NCI-H2196 (cell line): ENCODE results near the gene PISD.
A peak's percentile ranks its signal among the peaks of the same experiment; 100 is the strongest.
"Not testable (repeated sequence)": the region's sequence is repeated elsewhere in the genome, so short reads cannot be mapped to it uniquely, and the experiment has no call there.

Experiments
- DNase-seq: peaks from one replicate; lab custom pipeline; 2025; ENCODE audit not compliant: unreplicated experiment; lab: John Stamatoyannopoulos, UW

Gene PISD

DNA sequence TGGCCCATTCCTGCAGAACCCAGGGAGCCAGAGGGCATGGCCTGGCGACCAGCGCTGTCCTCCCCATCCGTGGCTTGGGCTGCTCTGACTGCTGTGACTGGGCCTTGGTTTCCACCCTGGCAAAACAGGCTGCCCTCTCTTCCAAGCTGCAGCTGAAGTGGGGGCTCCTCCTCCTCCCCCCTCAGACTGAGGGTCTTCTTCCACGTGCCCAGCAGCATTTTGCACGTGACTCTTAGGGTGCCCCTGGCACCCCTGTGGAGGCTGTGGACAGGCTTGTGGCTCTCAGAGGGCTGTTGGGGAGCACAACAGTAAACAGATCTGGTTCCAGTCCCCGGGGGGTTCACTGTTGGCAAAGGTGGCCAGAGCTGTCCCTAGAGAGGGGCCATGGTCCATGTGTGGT is 51.4 kb downstream of the PISD start:
- no peak for DNase-seq

DNA sequence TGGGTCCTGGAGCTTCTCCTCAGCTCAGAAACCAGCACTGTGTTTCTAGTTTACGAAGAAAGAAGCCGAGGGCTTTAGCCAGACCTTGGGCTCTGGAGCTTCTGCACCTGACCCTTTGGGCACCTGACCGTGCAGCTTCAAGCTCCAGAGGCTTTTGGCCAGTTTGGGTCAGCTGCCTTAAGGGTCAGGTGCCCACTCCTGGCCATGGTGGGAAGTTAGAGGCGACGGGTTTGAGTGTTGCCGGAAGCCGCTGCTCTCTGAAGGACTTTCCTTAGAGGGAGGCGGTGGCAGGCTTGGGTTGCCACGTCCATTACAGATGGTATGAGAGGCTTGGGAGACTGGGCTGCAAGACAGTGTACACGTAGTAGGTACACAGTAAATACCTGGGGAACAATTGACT is 52.3 kb downstream of the PISD start:
- no peak for DNase-seq

DNA sequence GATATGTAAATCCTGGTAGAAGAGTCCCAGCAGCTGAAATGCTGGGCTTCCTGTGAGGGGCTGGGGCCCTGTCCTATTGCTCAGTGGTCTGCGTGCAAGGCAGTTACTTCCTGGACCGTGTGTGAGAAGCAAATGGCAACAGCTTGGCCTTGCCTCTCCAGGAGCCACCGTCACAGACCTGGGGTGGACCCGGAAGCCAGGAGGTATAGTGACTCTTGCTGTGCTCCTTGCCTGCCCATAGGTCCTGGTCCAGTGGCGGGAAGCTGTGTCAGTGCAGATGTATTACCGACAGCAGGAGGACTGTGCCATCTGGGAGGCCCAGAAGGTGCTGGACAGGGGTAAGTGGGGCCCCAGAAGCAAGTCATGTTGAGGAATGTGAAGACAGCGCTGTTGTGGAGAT is 54.3 kb downstream of the PISD start:
- no peak for DNase-seq

DNA sequence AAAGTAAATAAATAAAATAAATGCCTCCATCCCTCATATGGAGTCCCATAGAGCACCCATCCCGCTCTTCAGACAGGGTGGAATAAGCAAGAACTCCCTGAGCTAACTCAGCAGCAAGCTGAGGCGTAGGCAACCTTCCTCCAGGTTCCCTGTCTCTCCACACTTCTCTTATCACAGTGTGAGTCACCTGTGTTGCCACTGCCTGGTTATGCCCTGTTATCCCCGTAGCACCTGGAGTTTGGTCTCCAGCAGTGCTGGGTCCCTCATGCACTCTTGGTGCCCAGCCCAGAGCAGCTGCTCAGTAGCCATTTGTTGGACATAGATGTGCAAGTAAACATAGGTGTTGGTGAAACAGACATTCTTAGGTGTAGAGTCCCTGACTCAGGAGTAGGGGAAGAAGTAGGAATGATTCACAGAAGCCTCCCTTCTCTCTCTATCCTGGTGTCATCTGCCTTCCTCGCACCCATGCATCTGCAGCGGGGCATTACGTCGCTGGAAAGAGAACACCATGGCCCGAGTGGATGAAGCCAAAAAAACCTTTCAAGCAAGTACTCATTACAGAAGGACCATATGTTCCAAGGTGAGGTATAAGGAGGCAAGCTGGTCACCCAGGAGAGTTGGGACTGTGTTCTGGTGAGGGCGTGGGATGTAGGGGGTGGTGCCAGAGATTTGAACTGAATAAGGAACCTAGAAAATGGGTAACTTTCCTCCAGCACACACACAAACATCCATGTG is 56.0 kb downstream of the PISD start:
- no peak for DNase-seq

DNA sequence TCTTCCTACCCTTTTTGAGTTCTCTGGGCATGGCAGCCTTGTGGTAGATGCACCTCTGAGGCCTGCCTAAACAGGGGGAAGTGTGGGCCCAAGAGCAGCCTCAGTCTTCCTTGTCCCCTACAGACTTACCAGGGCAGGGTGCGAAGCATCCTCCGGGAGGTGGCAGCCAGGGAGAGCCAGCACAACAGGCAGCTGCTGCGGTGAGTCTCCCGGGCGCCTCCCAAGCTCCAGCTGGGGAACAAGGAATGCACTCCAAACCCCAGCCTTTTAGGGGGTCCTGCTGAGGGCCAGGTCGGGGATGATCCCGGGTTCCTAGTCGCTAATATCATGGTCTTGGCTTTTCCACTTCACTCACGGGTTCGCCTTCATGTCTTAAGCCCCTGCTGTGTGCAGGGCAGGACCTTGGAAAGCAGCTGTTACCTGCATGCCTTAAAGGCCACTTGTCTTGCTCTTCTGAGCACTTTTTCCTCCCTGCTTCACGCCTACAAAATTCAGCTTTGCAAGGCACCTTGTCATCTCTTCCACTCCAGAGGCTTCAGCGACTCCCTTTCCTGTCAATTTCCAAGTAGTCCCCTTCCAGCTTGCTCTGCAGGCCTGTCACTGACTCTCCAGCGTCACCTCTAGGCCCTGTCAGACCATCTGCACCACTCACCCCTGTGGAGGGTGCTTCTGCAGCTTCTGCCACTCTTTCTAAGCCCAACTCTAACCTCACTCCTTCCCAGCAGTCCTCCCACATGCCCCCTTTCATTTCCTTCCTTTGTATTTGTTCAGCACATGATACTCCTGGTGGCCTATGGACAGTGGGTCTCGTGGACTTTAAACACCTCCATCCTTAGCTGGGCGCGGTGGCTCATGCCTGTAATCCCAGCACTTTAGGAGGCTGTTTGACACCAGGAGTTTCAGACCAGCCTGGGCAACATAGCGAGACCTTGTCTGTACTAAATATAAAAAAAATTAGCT is 57.0 kb downstream of the PISD start:
- DNase-seq = no peak

DNA sequence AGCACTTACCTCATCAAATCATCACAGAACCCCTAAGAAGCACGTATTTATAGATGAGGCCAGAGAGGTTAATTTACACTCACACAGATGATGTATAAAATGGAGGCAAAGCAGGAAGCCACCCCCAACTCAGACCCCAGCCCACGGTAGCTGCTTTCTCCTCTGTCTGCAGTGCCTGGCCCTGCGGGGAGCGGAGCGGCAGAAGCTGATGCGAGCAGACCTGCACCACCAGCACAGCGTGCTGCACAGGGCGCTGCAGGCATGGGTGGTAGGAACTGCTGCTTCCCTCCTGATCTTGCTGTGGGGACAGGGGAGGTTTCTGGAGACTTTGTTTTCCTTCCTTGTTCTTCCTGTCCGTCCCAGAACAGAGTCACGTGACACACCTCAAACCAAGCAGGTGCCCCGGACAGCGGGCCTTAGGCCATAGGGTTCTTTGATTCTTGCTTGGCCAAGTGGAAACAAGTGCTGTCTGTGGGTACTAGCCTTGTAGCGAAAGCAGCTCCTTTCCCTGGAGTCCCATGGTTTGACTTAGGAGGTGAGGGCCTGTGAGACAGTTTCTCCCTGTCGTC is 57.8 kb downstream of the PISD start:
- DNase-seq = no peak

DNA sequence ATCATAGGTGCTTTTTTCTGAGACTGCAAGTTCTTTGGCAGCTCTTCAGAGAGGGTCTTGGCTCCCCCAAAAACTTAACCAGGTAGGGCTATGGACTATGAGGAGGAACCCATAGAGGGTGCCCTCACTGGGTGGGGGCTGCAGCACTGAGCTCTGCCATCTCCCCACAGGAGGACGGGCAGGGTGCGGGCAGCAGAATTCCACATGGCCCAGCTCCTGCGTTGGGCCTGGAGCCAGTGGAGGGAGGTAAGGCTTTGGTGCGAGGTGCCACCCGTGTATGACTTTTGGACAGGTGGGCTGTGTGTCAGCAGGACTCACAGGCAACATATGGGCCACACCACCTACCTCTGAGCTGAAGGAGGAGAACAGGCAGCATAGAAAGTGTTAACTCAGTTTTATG is 58.4 kb downstream of the PISD start:
- DNase-seq = no peak

DNA sequence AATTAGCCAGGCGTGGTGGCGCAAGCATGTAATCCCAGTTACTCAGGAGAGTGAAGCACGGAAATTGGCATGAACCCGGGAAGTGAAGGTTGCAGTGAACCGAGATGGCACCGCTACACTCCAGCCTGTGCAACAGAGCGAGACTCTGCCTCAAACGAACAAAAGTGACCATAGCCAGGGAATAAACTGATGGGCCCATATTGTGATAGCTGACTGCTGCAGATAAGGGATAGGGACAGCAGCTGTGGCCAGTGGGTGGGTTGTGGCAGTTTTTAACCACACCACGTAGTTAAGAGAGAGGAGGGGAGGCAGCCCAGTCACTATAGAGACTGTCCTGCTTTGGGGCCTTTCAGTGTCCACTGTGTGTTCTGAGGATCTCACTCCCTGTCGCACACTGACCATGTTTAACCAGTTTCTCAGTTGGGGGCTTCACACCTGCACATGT is 58.9 kb downstream of the PISD start:
- DNase-seq = no peak

DNA sequence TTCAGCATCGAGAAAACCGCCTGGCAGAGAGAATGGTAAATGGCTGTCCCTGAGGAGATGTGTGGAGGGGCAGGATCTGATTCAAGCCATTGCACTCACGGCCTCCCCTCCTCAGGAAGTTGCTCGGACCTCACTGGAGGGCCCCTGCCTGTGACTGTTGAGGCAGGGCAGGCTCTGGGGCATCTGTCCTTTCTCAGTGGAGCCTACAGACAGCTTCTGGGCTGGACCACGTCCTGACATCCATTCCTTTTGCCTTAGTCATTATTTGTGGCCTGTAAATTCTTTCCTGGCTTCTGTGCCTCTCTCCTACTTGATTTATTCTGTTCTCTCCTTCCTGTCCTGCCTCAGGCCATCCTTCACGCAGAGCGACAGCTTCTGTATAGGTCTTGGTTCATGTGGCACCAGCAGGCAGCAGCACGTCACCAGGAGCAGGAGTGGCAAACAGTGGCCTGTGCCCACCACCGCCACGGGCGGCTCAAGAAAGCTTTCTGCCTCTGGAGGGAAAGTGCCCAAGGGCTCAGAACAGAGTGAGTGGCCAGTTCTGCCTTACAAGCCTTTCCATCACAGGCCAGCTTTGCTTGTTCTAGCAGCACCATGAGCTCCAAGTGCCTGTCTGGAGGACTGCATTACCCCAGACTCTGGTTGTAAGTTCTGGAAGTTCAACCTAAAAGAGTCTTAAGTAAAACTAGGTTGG is 59.6 kb downstream of the PISD start:
- DNase-seq = no peak

DNA sequence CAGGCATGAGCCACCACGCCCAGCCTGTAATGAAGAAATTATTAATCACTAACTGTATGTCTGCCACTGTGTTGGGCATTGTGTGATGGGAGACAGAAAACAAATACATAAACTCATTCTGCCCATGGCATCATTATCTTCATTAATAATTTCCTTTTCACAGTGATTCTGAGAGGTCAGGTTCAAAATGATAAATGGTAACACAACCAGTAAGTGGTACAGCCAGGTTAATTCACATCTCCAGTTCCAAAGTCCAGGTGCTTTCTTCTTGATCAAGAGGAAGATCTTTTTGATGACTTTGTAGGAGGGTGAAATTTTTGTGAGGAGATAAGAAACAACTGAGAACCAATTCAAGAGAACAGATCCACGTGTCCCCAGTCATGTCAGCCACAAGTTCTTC is 66.7 kb downstream of the PISD start:
- no peak for DNase-seq

DNA sequence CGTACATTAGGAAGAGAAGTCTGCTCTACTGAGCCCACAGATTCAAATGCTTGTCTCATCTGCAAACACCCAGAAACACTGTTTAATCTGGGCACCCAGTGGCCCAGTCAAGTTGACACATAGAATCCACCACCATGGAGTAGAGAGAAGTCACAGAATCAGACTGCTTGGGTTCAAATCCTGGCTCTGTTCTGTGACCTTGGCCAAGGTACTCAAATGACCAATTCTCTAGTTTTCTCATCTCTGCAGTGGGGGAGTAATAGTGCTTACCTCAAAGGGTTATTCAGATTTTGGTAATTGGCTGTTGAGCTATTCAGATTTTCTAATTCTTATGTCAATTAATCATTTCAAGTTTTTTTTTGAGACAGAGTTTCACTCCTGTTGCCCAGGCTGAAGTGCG is 71.9 kb downstream of the PISD start:
- not testable (repeated sequence) for DNase-seq

DNA sequence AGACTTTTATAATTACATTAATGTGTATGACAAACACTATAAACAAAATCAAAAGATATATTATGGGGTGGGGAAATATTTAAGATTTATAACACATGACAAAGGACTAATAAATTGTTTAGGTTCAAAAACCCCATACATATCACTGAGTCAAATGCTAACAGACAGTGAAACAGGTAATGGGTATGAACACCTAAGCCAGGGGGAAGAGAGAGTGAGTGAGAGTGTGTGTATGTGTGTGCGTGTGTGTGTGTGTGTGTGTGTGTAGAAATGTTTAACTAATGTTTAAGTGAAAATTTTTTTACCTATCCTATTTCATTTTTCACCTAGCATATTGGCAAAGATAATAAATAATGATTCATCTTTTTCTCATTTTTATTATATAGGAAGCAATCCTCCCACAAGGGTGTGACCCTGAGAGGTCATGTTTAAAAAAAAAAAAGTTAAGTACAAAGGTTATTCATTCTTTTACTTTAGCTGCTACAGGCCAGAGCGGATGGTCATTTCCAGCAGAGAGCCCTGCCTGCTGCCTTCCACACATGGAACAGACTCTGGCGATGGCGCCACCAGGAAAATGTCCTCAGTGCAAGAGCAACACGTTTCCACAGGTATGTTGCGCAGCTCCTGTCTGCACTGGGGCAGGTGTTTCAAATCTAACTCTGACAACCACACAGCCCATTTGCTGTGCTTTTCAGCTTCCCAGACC is 72.9 kb downstream of the PISD start:
- DNase-seq = no peak

DNA sequence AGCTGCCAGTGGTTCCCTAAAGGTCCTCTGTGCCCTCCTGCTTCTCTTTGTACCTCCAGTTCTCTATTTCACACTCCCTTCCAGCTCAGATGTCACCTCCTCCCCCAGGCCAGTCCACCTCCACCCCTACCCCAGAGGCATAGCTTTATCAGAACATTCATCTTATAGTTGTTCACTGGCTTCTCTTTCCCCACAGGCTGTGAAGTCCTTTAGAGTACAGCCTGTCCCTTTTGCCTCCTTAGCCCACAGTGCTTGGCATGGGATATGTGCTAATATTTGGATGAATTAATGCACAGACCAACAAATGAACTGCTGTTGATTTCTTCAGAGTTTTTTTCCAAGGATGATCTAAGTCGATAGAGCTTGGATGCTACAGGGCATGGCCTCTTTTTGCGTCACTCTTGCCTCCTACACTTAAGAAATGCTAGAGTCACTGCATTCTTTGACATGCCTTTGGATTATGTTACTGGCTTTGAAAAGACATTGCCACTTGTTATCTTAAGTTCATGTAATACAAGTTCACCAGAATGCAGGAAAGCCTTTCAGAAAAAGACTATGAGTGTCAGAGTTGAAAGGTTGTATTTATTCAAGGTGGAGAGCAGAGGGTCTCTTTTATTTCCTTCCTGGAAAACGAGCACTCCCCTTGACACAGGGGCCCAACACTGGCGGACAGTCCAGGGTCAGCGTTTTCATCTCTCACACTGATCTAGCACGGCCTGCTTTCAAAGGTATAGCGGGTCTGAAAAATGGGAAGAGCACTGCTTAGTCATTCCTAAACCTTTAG is 75.7 kb downstream of the PISD start:
- no peak for DNase-seq

DNA sequence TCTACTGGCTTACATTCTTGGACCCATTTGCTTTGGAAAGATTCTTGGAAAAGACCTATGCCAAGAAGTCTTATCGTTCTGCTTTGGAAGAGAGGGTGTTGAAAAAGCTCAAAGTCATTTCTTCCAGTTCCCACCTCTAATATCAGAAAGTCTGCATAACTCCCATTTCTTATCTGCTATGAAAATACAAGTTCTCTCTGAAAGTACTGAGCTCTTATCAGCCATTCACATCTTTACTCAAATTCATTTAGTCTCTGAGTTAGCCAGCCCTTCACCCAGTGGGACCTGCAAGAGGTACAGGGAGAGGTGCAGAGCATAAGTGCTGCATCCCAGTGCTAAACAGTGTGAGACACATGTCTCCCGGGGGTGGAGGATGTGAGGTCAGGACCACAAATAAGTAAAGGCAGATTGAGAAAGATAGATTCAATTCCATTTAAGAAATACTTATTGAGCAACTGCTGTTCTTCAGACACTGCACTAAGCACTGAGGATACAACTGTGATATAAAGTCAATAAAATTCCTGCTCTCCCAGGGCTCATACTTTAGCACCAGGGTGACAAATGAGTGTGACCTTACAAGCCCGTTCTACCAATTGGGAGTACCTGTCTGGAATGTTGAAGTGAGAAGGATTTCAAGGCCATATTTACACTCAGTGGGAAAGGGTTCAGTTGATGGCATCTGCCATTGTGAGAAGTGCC is 76.7 kb downstream of the PISD start:
- no peak for DNase-seq

DNA sequence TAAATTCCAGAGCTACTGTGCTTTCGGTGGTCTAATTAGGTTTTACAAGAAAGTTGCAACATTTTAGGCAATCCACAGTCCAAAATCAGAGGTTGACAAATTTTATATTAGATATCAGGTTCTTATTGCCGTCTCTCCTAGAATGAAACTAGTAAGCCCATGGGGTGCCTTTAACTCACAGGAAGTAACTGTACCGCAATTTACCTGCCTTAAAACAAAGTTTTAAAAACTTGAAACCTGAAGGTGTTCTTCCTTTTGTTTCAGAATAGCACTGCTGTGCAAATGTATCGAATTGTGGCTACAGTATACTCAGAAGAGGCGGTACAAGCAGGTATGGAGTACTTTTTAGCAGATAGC is 77.2 kb downstream of the PISD start:
- DNase-seq = no peak

DNA sequence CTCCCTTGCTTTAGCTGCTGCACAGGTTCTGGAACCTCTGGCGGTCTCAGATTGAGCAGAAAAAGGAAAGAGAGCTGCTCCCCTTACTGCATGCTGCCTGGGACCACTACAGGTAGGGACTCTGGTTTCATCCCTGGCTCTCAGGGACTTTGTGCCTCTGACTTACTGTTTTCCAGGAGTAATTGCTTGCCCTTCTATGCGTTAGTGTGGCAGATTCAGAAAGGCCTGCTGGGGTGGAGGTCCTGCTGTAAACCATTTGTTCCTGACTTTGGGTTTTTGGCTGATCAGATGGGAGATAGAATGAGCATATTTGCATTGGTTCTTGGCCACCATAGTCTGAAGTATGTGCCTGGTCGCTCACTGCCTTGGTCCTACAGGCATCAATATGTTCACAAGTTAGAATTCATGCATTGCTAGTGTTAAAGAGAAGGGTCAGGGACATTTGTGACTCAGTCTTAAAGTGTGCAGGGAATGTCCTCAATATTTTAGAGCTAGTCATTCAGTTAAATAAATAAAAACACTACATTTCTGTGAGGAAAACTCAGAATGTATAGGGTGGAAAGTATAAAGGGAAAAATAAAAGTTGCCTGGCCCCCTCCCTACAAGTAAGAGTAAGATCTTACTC is 78.0 kb downstream of the PISD start:
- no peak for DNase-seq

DNA sequence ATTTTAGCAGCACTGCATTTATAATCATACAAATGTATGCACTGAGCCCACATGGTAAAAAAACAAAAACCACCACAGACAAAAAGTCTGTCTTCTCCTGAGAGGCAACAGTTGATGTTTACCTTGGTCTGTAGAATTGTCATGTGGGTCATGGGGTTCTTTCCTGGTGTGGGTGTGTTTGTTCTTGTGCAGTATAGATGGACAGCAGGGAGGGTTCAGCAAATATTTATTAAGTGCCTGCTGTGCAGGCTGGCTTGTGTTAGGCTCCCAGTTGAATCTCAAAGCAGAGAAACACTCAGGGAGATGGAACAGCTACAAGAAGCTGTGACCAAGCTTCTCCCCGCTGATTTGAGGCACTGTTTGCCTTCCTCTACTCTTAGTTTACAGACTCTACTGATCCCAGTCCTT is 82.2 kb downstream of the PISD start:
- peak; percentile 53 for DNase-seq

DNA sequence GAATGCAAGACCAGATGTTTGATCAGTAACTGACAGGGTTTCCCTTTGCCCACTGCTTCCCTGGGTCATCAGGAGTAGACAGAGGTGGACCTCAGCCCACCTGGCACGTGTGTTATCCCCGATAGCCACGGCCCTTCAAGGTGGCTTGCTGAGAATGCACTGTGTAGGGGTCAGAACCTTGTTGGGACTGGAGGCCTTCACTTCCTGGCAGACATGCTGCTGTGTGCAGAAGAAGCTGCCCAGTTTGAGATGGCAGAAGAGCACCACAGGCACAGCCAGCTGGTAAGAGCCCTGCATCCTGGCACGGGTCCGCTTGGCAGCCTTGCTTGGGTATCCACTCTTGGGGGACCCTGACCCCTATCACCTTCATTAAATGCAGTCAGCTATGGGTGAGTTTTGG is 83.8 kb downstream of the PISD start:
- DNase-seq = no peak

DNA sequence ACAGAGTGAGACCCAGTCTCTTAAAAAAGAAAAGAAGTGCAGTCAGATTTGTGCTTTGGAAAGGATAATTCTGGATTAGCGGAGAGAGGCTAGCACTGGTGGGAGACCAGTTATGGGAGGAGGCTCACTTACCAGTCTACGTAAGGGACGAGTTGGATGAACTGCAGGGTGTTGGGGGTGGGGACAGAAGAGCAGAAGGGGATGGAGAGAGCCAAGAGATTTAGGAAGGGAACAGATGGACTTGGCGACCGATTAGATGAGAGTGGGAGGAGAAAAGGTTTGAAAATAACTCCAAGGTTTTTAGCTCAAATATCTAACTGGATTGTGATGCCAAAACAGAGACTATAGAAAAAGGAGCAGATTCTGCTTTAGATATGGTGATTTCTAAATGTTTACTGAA is 84.3 kb downstream of the PISD start:
- no peak for DNase-seq
